OCI-LY1 (cell line): ENCODE results near the gene SPOCK1.

Experiments
- CTCF ChIP-seq: fragments of 200-600 bp; sonication (generic), shearing (Covaris generic); IDR thresholded peaks from 2 replicates; pipeline ENCODE4 v1.5.1; 2017; ENCODE audit warnings: mild to moderate bottlenecking, antibody characterized with exemption, low read length, moderate library complexity, mixed read lengths
- EZH2 ChIP-seq: fragments of 200-600 bp; sonication (generic), shearing (Covaris generic); IDR thresholded peaks from 2 replicates; pipeline ENCODE4 v1.8.0; 2017; ENCODE audit warnings: borderline replicate concordance, mixed run types, mild to moderate bottlenecking, antibody characterized with exemption, low read length, moderate library complexity, mixed read lengths

GRCh38 chr5:137265457-137265856 lies 233.7 kb downstream of the SPOCK1 start:
- no peak for TF ChIP-seq CTCF
- no peak for TF ChIP-seq EZH2
